Mesenchymal stem cell (in vitro differentiated cells and primary cell): ENCODE results near the gene RSRC2.
A peak's percentile ranks its signal among the peaks of the same experiment; 100 is the strongest.

Experiments
- DNase-seq: peaks from one replicate; pipeline ENCODE4 v3.0.0-alpha.2; 2013
- H2AFZ ChIP-seq: one replicate; pipeline ENCODE4 v1.6.1; 2013; ENCODE audit warnings: low read depth, mild to moderate bottlenecking, control low read depth, inconsistent platforms, low read length, moderate library complexity
- H2AK5ac ChIP-seq: 2 replicates; pipeline ENCODE4 v1.6.1; 2013; ENCODE audit warnings: low read length, moderate library complexity, mild to moderate bottlenecking, inconsistent platforms; ENCODE audit not compliant: severe bottlenecking
- H2BK120ac ChIP-seq: one replicate; pipeline ENCODE4 v1.6.1; 2013; ENCODE audit warnings: low read depth, mild to moderate bottlenecking, inconsistent platforms, low read length, moderate library complexity
- H2BK12ac ChIP-seq, 2 experiments: one replicate each; pipeline ENCODE4 v1.6.1; 2013; ENCODE audit warnings: inconsistent platforms in 2 of 2, low read length in 2 of 2, mild to moderate bottlenecking in 2 of 2, moderate library complexity in 2 of 2, control low read depth in 1 of 2
- H2BK15ac ChIP-seq: one replicate; pipeline ENCODE4 v1.6.1; 2013; ENCODE audit warnings: mild to moderate bottlenecking, low read depth, inconsistent platforms; ENCODE audit not compliant: poor library complexity, severe bottlenecking
- H2BK5ac ChIP-seq: 2 replicates; pipeline ENCODE4 v1.6.1; 2013; ENCODE audit warnings: low read depth, mild to moderate bottlenecking, low read length, control low read depth, inconsistent platforms; ENCODE audit not compliant: poor library complexity, severe bottlenecking
- H3K14ac ChIP-seq, 2 experiments: one replicate each; pipeline ENCODE4 v1.6.1; 2013; ENCODE audit warnings: inconsistent platforms in 2 of 2, low read length in 2 of 2, control low read depth in 1 of 2, mild to moderate bottlenecking in 1 of 2, moderate library complexity in 1 of 2
- H3K18ac ChIP-seq, 2 experiments: one replicate each; pipeline ENCODE4 v1.6.1; 2013; ENCODE audit warnings: inconsistent platforms in 2 of 2, low read length in 2 of 2, control low read depth in 1 of 2, low read depth in 1 of 2, mild to moderate bottlenecking in 1 of 2
- H3K23ac ChIP-seq, 2 experiments: one replicate each; pipeline ENCODE4 v1.6.1; 2013; ENCODE audit warnings: inconsistent platforms in 2 of 2, low read length in 2 of 2, mild to moderate bottlenecking in 2 of 2, moderate library complexity in 2 of 2, control low read depth in 1 of 2
- H3K27ac ChIP-seq: 2 replicates; pipeline ENCODE4 v1.5.1; 2013; ENCODE audit warnings: mild to moderate bottlenecking, moderate library complexity, low read length, control low read depth, inconsistent platforms; ENCODE audit not compliant: poor library complexity, severe bottlenecking
- H3K27me3 ChIP-seq, 2 experiments: 2 replicates each; pipeline versions ENCODE4 v1.6.1 to v1.7.0; 2013; ENCODE audit warnings: low read length in 2 of 2, mild to moderate bottlenecking in 2 of 2, moderate library complexity in 2 of 2, control low read depth in 1 of 2, inconsistent platforms in 1 of 2; ENCODE audit not compliant: control insufficient read depth in 1 of 2, insufficient read depth in 1 of 2
- H3K36me3 ChIP-seq, 2 experiments: 2 replicates each; pipeline versions ENCODE4 v1.6.1 to v1.7.0; 2013; ENCODE audit warnings: low read length in 2 of 2, control low read depth in 1 of 2, inconsistent platforms in 1 of 2, low read depth in 1 of 2, mild to moderate bottlenecking in 1 of 2; ENCODE audit not compliant: insufficient read depth in 2 of 2, control insufficient read depth in 1 of 2
- H3K4ac ChIP-seq, 2 experiments: one replicate each; pipeline ENCODE4 v1.6.1; 2013; ENCODE audit warnings: inconsistent platforms in 2 of 2, low read length in 2 of 2, mild to moderate bottlenecking in 2 of 2, moderate library complexity in 2 of 2, control low read depth in 1 of 2, low read depth in 1 of 2
- H3K4me1 ChIP-seq: 2 replicates; pipeline ENCODE4 v1.6.1; 2013; ENCODE audit warnings: low read depth, low read length, control low read depth; ENCODE audit not compliant: control insufficient read depth, insufficient read depth
- H3K4me2 ChIP-seq: 2 replicates; pipeline ENCODE4 v1.6.1; 2013; ENCODE audit warnings: low read length, mild to moderate bottlenecking, inconsistent platforms; ENCODE audit not compliant: poor library complexity, severe bottlenecking
- H3K4me3 ChIP-seq, 2 experiments: 2 replicates each; pipeline versions ENCODE4 v1.5.1 to v1.7.0; 2013; ENCODE audit warnings: low read length in 2 of 2, mild to moderate bottlenecking in 2 of 2, control low read depth in 1 of 2, low read depth in 1 of 2; ENCODE audit not compliant: insufficient read depth in 1 of 2
- H3K79me1 ChIP-seq: replicated peaks from 2 replicates; pipeline ENCODE4 v1.6.1; 2013; ENCODE audit warnings: mild to moderate bottlenecking, control low read depth, low read length, inconsistent platforms; ENCODE audit not compliant: poor library complexity, severe bottlenecking
- H3K9ac ChIP-seq: 2 replicates; pipeline ENCODE4 v1.7.0; 2013; ENCODE audit warnings: mild to moderate bottlenecking, low read length, moderate library complexity
- H3K9me3 ChIP-seq: 2 replicates; pipeline ENCODE4 v1.7.0; 2013; ENCODE audit warnings: mild to moderate bottlenecking, low read length; ENCODE audit not compliant: control insufficient read depth
- H4K8ac ChIP-seq: one replicate; pipeline ENCODE4 v1.6.1; 2013; ENCODE audit warnings: inconsistent platforms, mild to moderate bottlenecking, low read length, moderate library complexity
- H4K91ac ChIP-seq: one replicate; pipeline ENCODE4 v1.6.1; 2013; ENCODE audit warnings: mild to moderate bottlenecking, low read length, inconsistent platforms
- WGBS: methylation state at CpG from one replicate; pipeline ENCODE4 v1.1.7; 2013; ENCODE audit warnings: mixed read lengths; 5-methylcytosine and 5-hydroxymethylcytosine counted together

Gene RSRC2

GRCh38 chr12:122547330-122547729 is 20.6 kb upstream of the RSRC2 start:
- Histone ChIP-seq H2BK15ac (no peak overlapping the region), H2BK12ac (no peak overlapping the region), H2BK5ac (no peak overlapping the region), H3K27ac (no peak overlapping the region), H3K4ac (no peak overlapping the region), H3K14ac (no peak overlapping the region), H3K4me2 (no peak overlapping the region), H3K9ac (no peak overlapping the region), H3K18ac (no peak overlapping the region), H3K4me1 (no peaks in the 10 kb centered on the region), H3K79me1 (peaks cover 2% of the 10 kb centered on the region), H2AFZ (no peak overlapping the region), H3K36me3 (peaks cover 3 to 63% of the 10 kb centered on the region in 2 experiments), H3K9me3 (no peaks in the 10 kb centered on the region), H3K4me3 (no peak overlapping the region), H2BK120ac (no peak overlapping the region), H3K23ac (no peak overlapping the region), H4K8ac (no peak overlapping the region), H4K91ac (no peak overlapping the region), H3K27me3 (no peaks in the 10 kb centered on the region), H2AK5ac (no peak overlapping the region)
- WGBS, result 86% methylated on average over 3 of the region's 5 CpGs
- DNase-seq, result peak; percentile 0

GRCh38 chr12:122545855-122546254 is 19.1 kb upstream of the RSRC2 start:
- no peaks in the 10 kb centered on the region for H3K4me1 ChIP-seq
- no peak overlapping the region for H2BK120ac ChIP-seq
- WGBS, result 95% methylated on average over 2 of the region's 2 CpGs

GRCh38 chr12:122544537-122544936 is 17.8 kb upstream of the RSRC2 start:
- no peak overlapping the region for H3K9ac ChIP-seq
- no peak overlapping the region for H2BK12ac ChIP-seq
- H3K4me2 ChIP-seq, result no peak overlapping the region
- WGBS, result 100% methylated on average over 2 of the region's 2 CpGs
- peaks cover 0 to 38% of the 10 kb centered on the region in 2 experiments for H3K36me3 ChIP-seq
- no peak for DNase-seq
- no peak overlapping the region for H3K4me3 ChIP-seq
- no peaks in the 10 kb centered on the region for H3K9me3 ChIP-seq
- no peak overlapping the region for H3K14ac ChIP-seq
- no peak overlapping the region for H4K91ac ChIP-seq
- H3K79me1 ChIP-seq, result peaks cover 2% of the 10 kb centered on the region
- no peak overlapping the region for H3K18ac ChIP-seq
- no peak overlapping the region for H2BK5ac ChIP-seq
- no peak overlapping the region for H3K23ac ChIP-seq
- no peaks in the 10 kb centered on the region for H3K27me3 ChIP-seq
- no peak overlapping the region for H2BK15ac ChIP-seq
- no peak overlapping the region for H2BK120ac ChIP-seq
- H2AK5ac ChIP-seq, result no peak overlapping the region
- H3K4me1 ChIP-seq, result no peaks in the 10 kb centered on the region
- no peak overlapping the region for H3K27ac ChIP-seq
- no peak overlapping the region for H2AFZ ChIP-seq
- H3K4ac ChIP-seq, result no peak overlapping the region
- H4K8ac ChIP-seq, result no peak overlapping the region

More at GRCh38 chr12:122545855-122546254, 19.1 kb upstream of the RSRC2 start:
- Histone ChIP-seq H3K4me3 (no peak overlapping the region), H3K79me1 (peaks cover 1% of the 10 kb centered on the region), H4K91ac (no peak overlapping the region), H3K9ac (no peak overlapping the region), H3K36me3 (peaks cover 0 to 50% of the 10 kb centered on the region in 2 experiments), H2BK5ac (no peak overlapping the region), H4K8ac (no peak overlapping the region), H2BK15ac (no peak overlapping the region), H3K27ac (no peak overlapping the region), H3K18ac (no peak overlapping the region), H3K4me2 (no peak overlapping the region), H3K9me3 (no peaks in the 10 kb centered on the region), H3K14ac (no peak overlapping the region), H3K23ac (no peak overlapping the region), H2AK5ac (no peak overlapping the region), H2AFZ (no peak overlapping the region), H3K27me3 (no peaks in the 10 kb centered on the region), H2BK12ac (no peak overlapping the region), H3K4ac (no peak overlapping the region)
- no peak for DNase-seq

GRCh38 chr12:122538496-122538895 is 11.8 kb upstream of the RSRC2 start:
- Histone ChIP-seq H3K4me1 (no peaks in the 10 kb centered on the region), H2AFZ (no peak overlapping the region), H2BK120ac (no peak overlapping the region)

More at GRCh38 chr12:122538496-122538895, 11.8 kb upstream of the RSRC2 start:
- H3K27ac ChIP-seq, result no peak overlapping the region
- no peak overlapping the region for H3K4me2 ChIP-seq
- H3K4ac ChIP-seq, result no peak overlapping the region
- H3K79me1 ChIP-seq, result peaks cover 8% of the 10 kb centered on the region
- no peaks in the 10 kb centered on the region for H3K9me3 ChIP-seq
- no peak overlapping the region for H2AK5ac ChIP-seq
- no peak overlapping the region for H4K8ac ChIP-seq
- no peak overlapping the region for H2BK5ac ChIP-seq
- 98% methylated on average over 4 of the region's 5 CpGs for WGBS
- no peak overlapping the region for H4K91ac ChIP-seq
- no peak overlapping the region for H3K4me3 ChIP-seq
- no peak overlapping the region for H3K18ac ChIP-seq
- no peak for DNase-seq
- no peak overlapping the region for H3K9ac ChIP-seq
- no peak overlapping the region for H2BK12ac ChIP-seq
- no peak overlapping the region for H2BK15ac ChIP-seq
- no peaks in the 10 kb centered on the region for H3K27me3 ChIP-seq
- no peak overlapping the region for H3K23ac ChIP-seq
- peaks cover 0 to 23% of the 10 kb centered on the region in 2 experiments for H3K36me3 ChIP-seq
- H3K14ac ChIP-seq, result no peak overlapping the region
